Left kidney (tissue), 8 donors: Measurements from ENCODE around the gene BBC3. TPM values are rescaled to one million over a fixed set of nuclear protein-coding genes. Genes with fewer than 3 reads are reported as not detected.
"Not testable (repeated sequence)": the region's sequence is repeated elsewhere in the genome, so short reads cannot be mapped to it uniquely, and the experiment has no call there.

Source experiments
- DNase-seq: peaks from one replicate; pipeline ENCODE4 v3.0.0-alpha.2; 2013
- long read RNA-seq, 8 donors: transcript quantifications; one replicate each; lab custom pipeline, GENCODE V29; 2026
- polyA plus RNA-seq: library from polyadenylated mRNA; unstranded; fragments of 120-200 nt; gene quantifications from one replicate; pipeline ENCODE4 v1.2.1, GENCODE V29; 2013; ENCODE audit not compliant: insufficient read length

The BBC3 gene
- 1.1 TPM for polyA plus RNA-seq
- long read RNA-seq, donor 1, partial matches to known transcripts: 0 of 7 reads
- long read RNA-seq, donor 1, other reads (novel, unspliced or antisense): 0 of 7 reads
- long read RNA-seq, donor 2, partial matches to known transcripts: 0 of 4 reads
- long read RNA-seq, donor 2, other reads (novel, unspliced or antisense): 0 of 4 reads
- long read RNA-seq, donor 3: 0 reads
- long read RNA-seq, donor 4, partial matches to known transcripts: 0 of 1 reads
- long read RNA-seq, donor 4, other reads (novel, unspliced or antisense): 0 of 1 reads
- long read RNA-seq, donor 5, transcript BBC3-206 (1 exons, 1,747 nt): major isoform, 5 of 10 reads
- long read RNA-seq, donor 5, transcript BBC3-203 (4 exons, 1,838 nt): major isoform, 5 of 10 reads
- long read RNA-seq, donor 5, partial matches to known transcripts: 0 of 10 reads
- long read RNA-seq, donor 5, other reads (novel, unspliced or antisense): 0 of 10 reads
- long read RNA-seq, donor 6, partial matches to known transcripts: 0 of 2 reads
- long read RNA-seq, donor 6, other reads (novel, unspliced or antisense): 0 of 2 reads
- long read RNA-seq, donor 7, partial matches to known transcripts: 0 of 3 reads
- long read RNA-seq, donor 7, other reads (novel, unspliced or antisense): 0 of 3 reads
- long read RNA-seq, donor 8, partial matches to known transcripts: 0 of 2 reads
- long read RNA-seq, donor 8, other reads (novel, unspliced or antisense): 0 of 2 reads

DNA sequence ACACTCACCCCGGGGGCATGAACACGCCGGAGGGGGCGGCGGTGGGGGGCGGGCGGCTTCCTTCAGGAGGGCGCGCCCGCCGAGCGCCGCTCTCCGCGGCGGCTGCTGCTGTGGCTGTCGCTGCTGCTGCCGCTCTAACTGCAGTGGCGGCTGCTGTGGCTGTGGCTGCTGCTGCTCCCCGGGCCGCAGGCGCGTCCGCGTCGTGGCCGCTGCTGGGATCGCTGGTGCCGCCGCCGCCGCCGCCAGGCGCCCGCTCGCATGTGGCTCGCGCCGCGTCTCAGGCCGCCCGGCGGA lies at the start of gene BBC3:
Gene BBC3, minus strand, starts transcription at position 279 of the 294 bp plus-strand sequence. CDS start 2,768 bp downstream, outside the sequence.
- no peak for DNase-seq

- DNase-seq: no peak
These were observed 49.3 kb upstream of the BBC3 start for GRCh38 chr19:47280183-47280797.

- DNase-seq: not testable (repeated sequence)
These were observed 45.5 kb upstream of the BBC3 start for GRCh38 chr19:47276513-47276912.

DNA sequence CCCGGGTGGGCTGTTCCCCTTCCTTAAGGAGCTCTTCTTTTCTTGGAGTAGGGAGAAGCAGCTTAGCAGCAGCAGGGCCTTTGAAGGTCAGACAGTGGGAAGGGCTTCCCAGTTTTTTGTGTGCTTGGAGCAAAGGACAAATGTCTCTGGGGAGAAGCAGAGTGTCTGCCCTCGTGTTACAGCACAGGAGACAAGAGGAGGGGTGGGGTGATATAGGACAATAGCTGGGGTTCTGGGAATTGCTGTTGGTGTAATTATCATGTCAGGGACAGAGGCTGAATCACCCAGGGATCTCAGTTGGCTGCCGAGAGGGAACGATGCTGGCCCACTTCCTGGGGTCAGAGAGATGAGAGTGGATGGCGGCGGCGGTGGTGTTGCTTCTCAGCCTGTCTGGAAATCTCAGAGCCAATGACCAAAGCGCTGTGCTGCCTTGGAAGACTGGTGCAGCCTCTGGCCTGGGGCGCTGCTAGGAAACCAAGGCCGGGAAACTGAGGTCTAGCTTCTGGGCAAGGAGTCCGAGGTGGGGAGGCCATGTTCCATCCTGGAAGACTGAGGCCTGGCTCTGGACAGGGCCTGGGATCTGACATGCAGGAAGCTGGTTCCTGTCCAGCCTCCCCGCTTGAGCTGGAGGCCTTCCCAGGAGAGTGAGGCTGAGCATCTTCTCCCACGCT lies 44.9 kb upstream of the BBC3 start:
- no peak for DNase-seq

GRCh38 chr19:47274891-47275761 lies 44.1 kb upstream of the BBC3 start:
- no peak for DNase-seq

DNA sequence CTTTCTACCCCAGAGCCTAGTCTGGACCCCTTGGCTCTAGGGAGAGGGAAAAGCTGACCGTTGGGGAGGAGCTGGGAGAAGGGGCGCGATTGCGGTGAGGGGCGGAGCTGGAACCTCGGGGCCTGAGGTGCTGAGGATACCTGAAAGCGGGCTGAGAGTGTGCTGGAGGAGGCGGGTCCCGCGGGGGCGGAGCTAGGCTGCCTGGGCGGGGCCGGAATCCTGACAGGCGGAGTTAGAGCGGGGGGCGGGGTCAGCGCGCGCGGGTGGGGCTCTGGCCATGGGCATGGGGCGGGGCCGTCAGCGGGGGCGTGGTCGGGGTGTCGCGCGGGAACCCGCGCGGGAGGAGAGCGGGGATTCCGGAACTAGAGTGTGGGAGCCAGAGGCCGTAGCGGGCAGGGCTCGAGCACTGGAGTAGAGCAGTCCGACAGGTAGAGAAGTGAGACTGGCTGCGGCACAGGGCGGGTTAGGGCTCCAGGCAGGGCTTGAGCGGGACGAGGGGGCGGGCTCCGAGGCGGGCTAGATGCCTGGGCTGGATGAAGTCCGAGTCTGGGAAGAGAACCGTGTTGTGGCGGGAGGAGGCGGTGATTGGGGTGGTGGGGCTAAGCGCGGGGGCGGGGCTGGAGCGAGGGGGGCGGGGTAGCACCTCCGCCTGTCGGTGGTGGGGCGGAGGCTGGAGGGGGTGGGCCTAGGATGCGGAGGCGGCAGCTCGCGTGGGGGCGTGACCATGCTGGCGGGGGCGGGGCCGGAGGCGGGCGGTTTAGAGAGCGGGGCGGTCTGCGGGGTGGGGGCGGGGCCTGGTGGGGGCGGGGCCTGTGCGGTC lies 43.3 kb upstream of the BBC3 start, which contains the start of gene INAFM1:
Gene INAFM1, plus strand, starts transcription at position 815 of the 820 bp plus-strand sequence. CDS start 35 bp downstream, outside the sequence.
- peak; percentile 92 for DNase-seq

- DNase-seq: peak; percentile 88
These were observed 42.5 kb upstream of the BBC3 start for GRCh38 chr19:47273313-47274070.

DNA sequence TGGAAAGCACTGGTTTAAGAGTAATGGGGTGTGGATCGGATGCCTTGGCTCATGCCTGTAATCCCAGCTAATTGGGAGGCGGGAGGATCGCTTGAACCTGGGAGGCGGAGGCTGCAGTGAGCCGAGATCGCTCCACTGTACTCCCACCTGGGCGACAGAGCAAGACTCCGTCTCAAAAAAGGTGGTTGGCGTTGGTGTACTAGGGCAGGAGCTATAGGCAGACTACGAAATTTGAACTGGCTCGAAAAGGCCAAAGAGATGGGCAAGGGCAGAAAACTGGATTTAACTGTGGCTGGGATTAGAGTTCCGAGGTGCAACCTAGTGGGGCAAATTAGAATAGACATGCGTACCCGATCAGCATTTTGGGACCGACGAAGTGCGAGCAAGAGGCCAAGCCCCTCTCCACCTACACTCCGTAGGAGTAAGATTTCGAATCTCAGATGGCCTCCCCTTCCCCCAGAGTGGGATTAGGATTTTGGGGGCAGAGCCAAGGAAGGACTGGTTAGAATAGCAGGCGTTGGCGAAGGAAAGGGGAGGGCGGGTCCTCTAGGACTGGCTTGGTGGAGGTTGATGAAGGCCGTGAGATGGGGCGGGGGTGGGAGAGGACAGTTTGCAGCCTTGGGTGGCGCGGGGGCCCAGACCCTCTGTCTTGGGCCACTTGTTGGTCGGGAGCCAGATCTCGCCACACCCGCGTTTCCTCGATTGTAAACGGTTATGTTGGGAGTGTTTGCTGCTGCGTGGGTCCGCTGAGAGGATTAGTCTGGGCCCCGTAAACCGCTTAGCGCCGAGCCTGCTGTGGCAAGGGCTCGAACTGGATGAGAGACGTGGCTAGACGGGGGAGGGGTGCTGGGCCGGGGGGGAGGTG lies 41.7 kb upstream of the BBC3 start:
- no peak for DNase-seq

DNA sequence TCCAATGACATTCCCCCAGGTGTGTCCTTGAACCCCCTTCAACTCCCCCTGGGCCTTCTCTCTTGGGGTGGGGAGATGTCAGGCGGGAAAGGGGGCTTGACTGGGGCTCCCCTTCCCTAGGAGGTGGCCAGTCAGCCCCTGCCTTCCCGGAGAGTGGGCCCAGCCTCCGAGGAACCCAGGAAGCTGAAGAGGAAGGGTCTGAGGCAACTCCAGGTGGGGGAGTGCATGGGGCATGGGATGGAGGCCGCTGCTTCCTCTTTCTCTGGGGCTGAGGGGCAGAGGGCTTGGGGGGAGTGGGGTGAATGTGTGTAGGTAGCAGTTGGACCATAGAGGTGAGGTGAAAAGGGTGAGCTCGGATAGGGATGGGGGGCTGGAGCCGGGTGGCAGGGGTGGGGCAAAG lies 41.0 kb upstream of the BBC3 start:
- DNase-seq: no peak

- DNase-seq: no peak
These were observed 39.4 kb upstream of the BBC3 start for GRCh38 chr19:47270408-47270807.

- no peak for DNase-seq
These were observed 38.6 kb upstream of the BBC3 start for GRCh38 chr19:47269596-47269995.

GRCh38 chr19:47268028-47268427 lies 37.0 kb upstream of the BBC3 start:
- no peak for DNase-seq

- no peak for DNase-seq
These were observed 36.4 kb upstream of the BBC3 start for GRCh38 chr19:47267350-47267759.

GRCh38 chr19:47266401-47266941 lies 35.5 kb upstream of the BBC3 start:
- DNase-seq: no peak

DNA sequence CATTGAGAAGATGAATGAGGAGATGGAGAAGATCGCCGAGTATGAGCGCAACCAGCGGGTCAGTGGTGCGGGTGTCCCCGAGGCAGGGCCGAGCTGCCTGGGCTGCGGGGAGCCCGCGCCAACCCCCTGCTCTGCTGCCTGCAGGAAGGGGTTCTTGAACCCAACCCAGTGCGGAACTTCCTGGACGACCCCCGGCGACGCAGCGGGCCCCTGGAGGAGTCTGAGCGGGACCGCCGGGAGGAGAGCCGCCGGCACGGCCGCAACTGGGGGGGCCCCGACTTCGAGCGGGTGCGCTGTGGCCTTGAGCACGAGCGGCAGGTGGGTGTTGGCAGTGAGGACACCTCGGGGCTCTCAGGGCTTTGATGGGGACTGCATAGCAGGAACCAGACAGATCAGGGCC lies 33.6 kb upstream of the BBC3 start:
- DNase-seq: no peak

- not testable (repeated sequence) for DNase-seq
These were observed 31.2 kb upstream of the BBC3 start for GRCh38 chr19:47261946-47262793.

DNA sequence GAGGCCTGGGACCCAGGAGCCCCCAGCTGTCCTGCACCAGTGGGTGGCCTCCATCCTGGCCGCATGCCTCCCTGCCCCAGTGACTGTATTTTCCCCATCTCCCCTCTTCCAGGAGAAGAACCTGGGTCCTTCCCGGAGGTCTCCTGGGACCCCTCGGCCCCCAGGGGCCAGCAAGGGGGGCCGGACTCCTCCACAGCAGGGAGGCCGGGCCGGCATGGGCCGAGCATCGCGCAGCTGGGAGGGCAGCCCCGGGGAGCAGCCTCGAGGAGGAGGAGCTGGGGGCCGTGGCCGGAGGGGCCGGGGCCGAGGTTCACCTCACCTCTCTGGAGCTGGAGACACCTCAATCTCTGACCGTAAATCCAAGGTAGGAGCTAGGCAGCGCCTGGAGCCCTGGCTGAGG lies 29.5 kb upstream of the BBC3 start:
- DNase-seq: no peak
